Hepatocyte (in vitro differentiated cells): Measurements from ENCODE around the gene DSCAML1. TPM values are rescaled to one million over a fixed set of nuclear protein-coding genes. Genes with fewer than 3 reads are reported as not detected.

Experiments used
- DNase-seq: peaks from one replicate; pipeline ENCODE4 v3.0.0-alpha.2; 2016; ENCODE audit warnings: low spot score
- H2AFZ ChIP-seq: fragments of 200-600 bp; sonication (generic); 2 replicates; pipeline ENCODE4 v1.6.0; 2016; ENCODE audit warnings: antibody characterized with exemption, mild to moderate bottlenecking
- H3K27ac ChIP-seq: fragments of 200-600 bp; sonication (generic); 2 replicates; pipeline ENCODE4 v1.5.1; 2016; ENCODE audit warnings: mild to moderate bottlenecking
- H3K27me3 ChIP-seq: fragments of 200-600 bp; sonication (generic); 2 replicates; pipeline ENCODE4 v1.6.1; 2016
- H3K36me3 ChIP-seq: fragments of 200-600 bp; sonication (generic); replicated peaks from 2 replicates; pipeline ENCODE4 v1.5.1; 2016; ENCODE audit warnings: low read depth; ENCODE audit not compliant: insufficient read depth
- H3K4me1 ChIP-seq: fragments of 200-600 bp; sonication (generic); 2 replicates; pipeline ENCODE4 v1.5.1; 2016; ENCODE audit warnings: mild to moderate bottlenecking, moderate library complexity; ENCODE audit not compliant: insufficient read depth
- H3K4me2 ChIP-seq: fragments of 200-600 bp; sonication (generic); 2 replicates; pipeline ENCODE4 v1.6.0; 2016
- H3K4me3 ChIP-seq: fragments of 200-600 bp; sonication (generic); 2 replicates; pipeline ENCODE4 v1.5.1; 2016; ENCODE audit warnings: mild to moderate bottlenecking
- H3K79me2 ChIP-seq: fragments of 200-600 bp; sonication (generic); 2 replicates; pipeline ENCODE4 v1.6.0; 2017; ENCODE audit warnings: mild to moderate bottlenecking
- H3K9me2 ChIP-seq: fragments of 200-600 bp; sonication (generic); replicated peaks from 2 replicates; pipeline ENCODE4 v1.6.0; 2017; ENCODE audit warnings: mild to moderate bottlenecking; ENCODE audit not compliant: insufficient read depth
- H3K9me3 ChIP-seq: fragments of 200-600 bp; sonication (generic); 2 replicates; pipeline ENCODE4 v1.5.1; 2016; ENCODE audit warnings: low read depth, mild to moderate bottlenecking
- H4K20me1 ChIP-seq: fragments of 200-600 bp; sonication (generic); 2 replicates; pipeline ENCODE4 v1.6.0; 2016; ENCODE audit warnings: mild to moderate bottlenecking; ENCODE audit not compliant: insufficient read depth, poor library complexity, severe bottlenecking
- CTCF ChIP-seq: fragments of 200-600 bp; sonication (generic); IDR thresholded peaks from 2 replicates; pipeline ENCODE4 v1.5.1; 2016; ENCODE audit warnings: antibody characterized with exemption, mild to moderate bottlenecking; ENCODE audit not compliant: poor library complexity
- EZH2 ChIP-seq: fragments of 200-600 bp; sonication (generic); IDR thresholded peaks from 2 replicates; pipeline ENCODE4 v1.6.1; 2016; ENCODE audit warnings: antibody characterized with exemption, mild to moderate bottlenecking, borderline replicate concordance
- EZH2phosphoT487 ChIP-seq: fragments of 200-600 bp; sonication (generic); IDR thresholded peaks from one replicate; pipeline ENCODE4 v1.6.1; 2018; ENCODE audit warnings: antibody characterized with exemption, mild to moderate bottlenecking, low read depth, moderate library complexity; ENCODE audit not compliant: unreplicated experiment, severe bottlenecking
- WGBS: methylation state at CpG from one replicate; pipeline ENCODE4 v1.1.6; 2016; ENCODE audit warnings: low lambda C conversion rate; ENCODE audit errors: missing lambda C conversion rate; 5-methylcytosine and 5-hydroxymethylcytosine counted together
- polyA plus RNA-seq: library from polyadenylated mRNA; unstranded; fragments of >200 nt; fragmentation: Nextera tagmentation; extraction: Ambion mirVana; gene quantifications from 2 replicates; pipeline ENCODE4 v1.2.1, GENCODE V29; 2016
- total RNA-seq: library from RNA; depleted of rRNA; stranded (reverse); fragments of >200 nt; gene quantifications from 2 replicates; pipeline ENCODE4 v1.2.3, GENCODE V29; 2014

DSCAML1 gene
- total and polyA plus RNA-seq, 2 experiments from 2014 or later, result 0.46 to 2.6 TPM

GRCh38 chr11:117761993-117762392 is 35.0 kb downstream of the DSCAML1 start:
- peaks cover 2% of the 10 kb centered on the region for H3K27me3 ChIP-seq
- no peak for DNase-seq
- H4K20me1 ChIP-seq, result no peaks in the 10 kb centered on the region
- no peaks in the 10 kb centered on the region for H3K9me2 ChIP-seq
- H3K36me3 ChIP-seq, result no peaks in the 10 kb centered on the region
- H3K79me2 ChIP-seq, result no peaks in the 10 kb centered on the region
- no peaks in the 10 kb centered on the region for H3K4me1 ChIP-seq
- H3K4me2 ChIP-seq, result no peak overlapping the region
- no peak overlapping the region for H3K27ac ChIP-seq
- H2AFZ ChIP-seq, result no peak overlapping the region
- TF ChIP-seq EZH2, result no peak
- TF ChIP-seq EZH2phosphoT487, result no peak
- no peak for TF ChIP-seq CTCF
- no peak overlapping the region for H3K4me3 ChIP-seq
- WGBS, result 68% methylated on average over 7 of the region's 7 CpGs
- H3K9me3 ChIP-seq, result no peaks in the 10 kb centered on the region

- peaks cover 17% of the 10 kb centered on the region for H3K27me3 ChIP-seq
- no peaks in the 10 kb centered on the region for H4K20me1 ChIP-seq
- no peak overlapping the region for H2AFZ ChIP-seq
- H3K9me2 ChIP-seq, result no peaks in the 10 kb centered on the region
- DNase-seq, result no peak
- TF ChIP-seq CTCF (no peak), EZH2phosphoT487 (no peak), EZH2 (no peak)
- no peak overlapping the region for H3K27ac ChIP-seq
- no peak overlapping the region for H3K4me2 ChIP-seq
- H3K79me2 ChIP-seq, result no peaks in the 10 kb centered on the region
- no peaks in the 10 kb centered on the region for H3K4me1 ChIP-seq
- no peaks in the 10 kb centered on the region for H3K9me3 ChIP-seq
- WGBS, result 53% methylated on average over 8 of the region's 8 CpGs
- H3K36me3 ChIP-seq, result no peaks in the 10 kb centered on the region
- no peak overlapping the region for H3K4me3 ChIP-seq
Observed at GRCh38 chr11:117759305-117759704, 37.7 kb downstream of the DSCAML1 start.

GRCh38 chr11:117754030-117754429 is 43.0 kb downstream of the DSCAML1 start:
- no peaks in the 10 kb centered on the region for H3K36me3 ChIP-seq

More at GRCh38 chr11:117754030-117754429, 43.0 kb downstream of the DSCAML1 start:
- DNase-seq, result no peak
- H3K27ac ChIP-seq, result no peak overlapping the region
- H2AFZ ChIP-seq, result no peak overlapping the region
- TF ChIP-seq EZH2phosphoT487 (no peak), CTCF (no peak), EZH2 (no peak)
- H3K79me2 ChIP-seq, result no peaks in the 10 kb centered on the region
- H3K4me2 ChIP-seq, result no peak overlapping the region
- H3K4me1 ChIP-seq, result peaks cover 3% of the 10 kb centered on the region
- WGBS, result 65% methylated on average over 4 of the region's 4 CpGs
- peaks cover 15% of the 10 kb centered on the region for H3K27me3 ChIP-seq
- no peaks in the 10 kb centered on the region for H4K20me1 ChIP-seq
- no peak overlapping the region for H3K4me3 ChIP-seq
- H3K9me3 ChIP-seq, result no peaks in the 10 kb centered on the region
- H3K9me2 ChIP-seq, result no peaks in the 10 kb centered on the region
